Measurements from ENCODE around the gene FARS2. TPM values are rescaled to one million over a fixed set of nuclear protein-coding genes. Genes with fewer than 3 reads are reported as not detected.

The FARS2 gene
- total RNA-seq, 2 experiments from 2014 or later, result 15.7 to 18.5 TPM

DNA sequence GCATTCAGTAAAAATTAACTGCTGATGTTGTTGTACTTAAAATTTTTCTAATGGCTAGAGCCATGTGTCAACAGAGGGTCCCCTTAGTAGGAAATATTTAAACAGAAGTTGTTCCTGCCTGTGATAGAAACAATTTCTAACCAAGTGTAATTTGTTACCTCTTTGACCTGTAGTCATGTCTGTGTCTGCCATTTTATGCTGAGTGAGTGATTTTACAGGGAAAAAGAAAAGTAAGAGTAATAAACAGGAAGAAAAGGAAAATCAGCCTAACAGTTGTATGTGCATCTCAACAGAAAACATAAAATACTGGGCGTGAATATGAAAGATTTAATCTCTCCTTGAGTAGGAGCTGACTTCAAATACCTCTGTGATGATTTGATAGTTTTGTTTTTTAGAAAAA, 172.0 kb downstream of the FARS2 start:
- DNase-seq, result no peak
- no peaks in the 10 kb centered on the region for H3K4me1 Mint-ChIP-seq (ENCODE audit: low read depth)
- intact Hi-C loops (cut with micrococcal nuclease), result no loop called here
- H3K4me3 Mint-ChIP-seq, result no peak overlapping the region
- H3K27me3 Mint-ChIP-seq, result no peaks in the 10 kb centered on the region
- ChIA-PET CTCF (no interaction called here), POLR2A (no interaction called here)
- H3K27ac Mint-ChIP-seq, result no peak overlapping the region
- H3K36me3 Mint-ChIP-seq (ENCODE audit: low read depth), result peaks cover 45% of the 10 kb centered on the region
- H3K9me3 Mint-ChIP-seq, result peaks cover 14% of the 10 kb centered on the region
- ATAC-seq, result no peak
- TF ChIP-seq, protein P1, sequence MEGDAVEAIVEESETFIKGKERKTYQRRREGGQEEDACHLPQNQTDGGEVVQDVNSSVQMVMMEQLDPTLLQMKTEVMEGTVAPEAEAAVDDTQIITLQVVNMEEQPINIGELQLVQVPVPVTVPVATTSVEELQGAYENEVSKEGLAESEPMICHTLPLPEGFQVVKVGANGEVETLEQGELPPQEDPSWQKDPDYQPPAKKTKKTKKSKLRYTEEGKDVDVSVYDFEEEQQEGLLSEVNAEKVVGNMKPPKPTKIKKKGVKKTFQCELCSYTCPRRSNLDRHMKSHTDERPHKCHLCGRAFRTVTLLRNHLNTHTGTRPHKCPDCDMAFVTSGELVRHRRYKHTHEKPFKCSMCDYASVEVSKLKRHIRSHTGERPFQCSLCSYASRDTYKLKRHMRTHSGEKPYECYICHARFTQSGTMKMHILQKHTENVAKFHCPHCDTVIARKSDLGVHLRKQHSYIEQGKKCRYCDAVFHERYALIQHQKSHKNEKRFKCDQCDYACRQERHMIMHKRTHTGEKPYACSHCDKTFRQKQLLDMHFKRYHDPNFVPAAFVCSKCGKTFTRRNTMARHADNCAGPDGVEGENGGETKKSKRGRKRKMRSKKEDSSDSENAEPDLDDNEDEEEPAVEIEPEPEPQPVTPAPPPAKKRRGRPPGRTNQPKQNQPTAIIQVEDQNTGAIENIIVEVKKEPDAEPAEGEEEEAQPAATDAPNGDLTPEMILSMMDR (IDR thresholded peaks at IDR 0.05), result no peak

DNA sequence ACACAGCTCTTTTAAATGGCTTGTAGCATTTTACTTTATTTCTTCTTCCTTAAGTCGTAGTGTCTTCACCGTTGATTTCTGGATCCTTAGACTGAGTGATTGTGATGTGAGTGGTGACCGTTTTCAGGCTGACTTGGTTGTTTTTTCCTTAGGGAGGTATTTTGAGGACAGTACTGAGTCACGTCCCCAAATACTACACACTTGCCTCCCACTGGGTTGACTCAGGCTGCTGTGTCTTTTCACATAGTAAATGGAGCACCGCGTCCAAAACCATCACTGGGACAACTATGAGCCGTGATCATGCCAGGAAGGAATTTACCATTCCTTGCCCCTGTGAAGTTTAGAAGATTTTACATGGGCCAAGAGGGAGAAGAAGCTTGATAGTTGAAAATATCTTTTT, 174.1 kb downstream of the FARS2 start:
- ChIA-PET CTCF (no interaction called here), POLR2A (interaction anchor here (0.7 kb wide), 1 partner anchor 525 kb away, joined by 3 read pairs; no protein-coding TSS in a partner anchor)
- Mint-ChIP-seq H3K36me3 (ENCODE audit: low read depth) (peaks cover 45% of the 10 kb centered on the region), H3K4me3 (no peak overlapping the region), H3K27me3 (no peaks in the 10 kb centered on the region), H3K4me1 (ENCODE audit: low read depth) (peaks cover 7% of the 10 kb centered on the region), H3K27ac (no peak overlapping the region), H3K9me3 (peaks cover 14% of the 10 kb centered on the region)
- intact Hi-C loops (cut with micrococcal nuclease), result no loop called here
- TF ChIP-seq, protein P1 (IDR thresholded peaks at IDR 0.05), result no peak
- DNase-seq, result no peak
- no peak for ATAC-seq

DNA sequence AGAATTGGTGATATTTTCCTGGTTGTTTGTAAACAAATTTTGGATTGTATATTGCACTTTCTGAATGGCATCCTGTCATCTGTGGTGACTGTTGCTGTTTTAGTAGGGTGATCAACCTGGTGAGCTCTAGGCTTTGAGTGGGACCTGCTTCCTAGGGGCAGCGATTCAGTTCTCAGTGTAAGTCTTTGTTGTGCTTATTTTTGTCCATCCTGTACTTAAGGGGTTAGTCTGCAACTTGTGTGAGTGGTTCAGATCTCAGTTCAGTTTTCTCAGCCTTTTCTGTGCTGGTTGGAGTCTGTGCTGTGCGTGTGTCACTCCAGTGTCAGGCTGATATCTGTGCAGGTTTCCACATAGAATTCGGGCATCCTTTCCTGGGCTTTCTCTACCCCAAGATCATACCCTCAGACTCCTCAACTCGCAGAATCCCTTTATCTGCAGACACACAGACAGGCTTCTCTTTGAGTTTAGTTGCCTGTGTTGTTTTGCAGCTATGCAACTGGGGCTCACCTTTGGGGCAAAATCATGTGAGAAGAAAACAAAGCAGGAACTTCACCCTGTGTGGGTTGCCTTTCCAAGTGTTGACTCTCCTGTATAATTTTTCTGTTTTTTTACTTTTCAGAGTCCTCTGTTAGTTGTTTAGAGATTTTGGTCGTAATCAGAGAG, 177.7 kb downstream of the FARS2 start:
- no peaks in the 10 kb centered on the region for H3K27me3 Mint-ChIP-seq
- H3K9me3 Mint-ChIP-seq, result peaks cover 14% of the 10 kb centered on the region
- H3K36me3 Mint-ChIP-seq (ENCODE audit: low read depth), result peaks cover 28% of the 10 kb centered on the region
- TF ChIP-seq, protein P1 (IDR thresholded peaks at IDR 0.05), result no peak
- CTCF ChIA-PET, result no interaction called here
- intact Hi-C loops (cut with micrococcal nuclease), result no loop called here
- DNase-seq (no peak), ATAC-seq (no peak)
- H3K4me3 Mint-ChIP-seq, result no peak overlapping the region
- H3K27ac Mint-ChIP-seq, result no peak overlapping the region
- POLR2A ChIA-PET, result no interaction called here
- H3K4me1 Mint-ChIP-seq (ENCODE audit: low read depth), result peaks cover 10% of the 10 kb centered on the region

DNA sequence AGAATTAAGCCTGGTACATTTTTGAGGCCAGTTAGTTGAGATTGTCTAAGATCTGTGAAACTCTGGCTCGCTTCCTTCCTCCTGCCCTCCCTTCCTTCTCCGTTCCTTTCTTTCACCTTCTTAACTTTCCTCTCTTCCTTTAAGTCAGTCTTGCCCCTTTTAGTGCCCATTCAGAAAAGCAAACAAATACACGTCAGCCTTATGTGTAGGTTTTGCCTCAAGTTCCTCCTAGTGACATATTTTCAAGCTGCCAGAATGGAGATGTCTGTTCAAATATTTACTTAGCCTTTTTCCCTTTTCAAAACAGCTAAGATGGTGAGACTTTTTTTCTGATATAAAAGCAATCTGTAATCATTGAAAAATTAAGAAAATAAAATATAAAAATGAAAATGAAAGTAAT, 178.4 kb downstream of the FARS2 start:
- ChIA-PET POLR2A (no interaction called here), CTCF (no interaction called here)
- Mint-ChIP-seq H3K4me1 (ENCODE audit: low read depth) (peaks cover 10% of the 10 kb centered on the region), H3K36me3 (ENCODE audit: low read depth) (peaks cover 24% of the 10 kb centered on the region), H3K27ac (no peak overlapping the region), H3K4me3 (no peak overlapping the region), H3K9me3 (peaks cover 14% of the 10 kb centered on the region), H3K27me3 (no peaks in the 10 kb centered on the region)
- DNase-seq, result no peak
- TF ChIP-seq, protein P1 (IDR thresholded peaks at IDR 0.05), result no peak
- intact Hi-C loops (cut with micrococcal nuclease), result no loop called here
- no peak for ATAC-seq

DNA sequence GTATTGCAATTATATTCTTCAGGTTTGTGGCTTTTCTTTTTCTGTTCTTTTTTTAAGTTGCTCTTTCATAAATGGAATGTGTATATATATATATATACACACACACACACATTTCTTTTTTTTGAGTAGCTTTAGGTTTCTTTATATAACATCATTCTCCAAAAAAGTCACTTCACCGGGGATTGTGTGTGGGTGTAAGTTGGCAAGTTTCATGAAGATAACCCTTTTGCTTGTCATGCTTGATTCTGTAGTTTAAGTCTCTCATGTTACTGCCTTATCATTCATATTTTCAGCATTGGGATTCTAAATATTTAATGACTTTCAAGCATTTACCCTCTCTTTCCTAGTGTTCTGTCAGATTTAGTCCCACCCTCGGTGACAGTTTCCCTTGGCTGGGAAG, 181.0 kb downstream of the FARS2 start:
- DNase-seq (no peak), ATAC-seq (no peak)
- TF ChIP-seq, protein P1 (IDR thresholded peaks at IDR 0.05), result no peak
- Mint-ChIP-seq H3K4me3 (no peak overlapping the region), H3K4me1 (ENCODE audit: low read depth) (peaks cover 10% of the 10 kb centered on the region), H3K27me3 (no peaks in the 10 kb centered on the region), H3K36me3 (ENCODE audit: low read depth) (peaks cover 6% of the 10 kb centered on the region), H3K9me3 (peaks cover 3% of the 10 kb centered on the region), H3K27ac (no peak overlapping the region)
- ChIA-PET CTCF (interaction anchor here (2.0 kb wide), 1 partner anchor 29 kb away, joined by 5 read pairs; no protein-coding TSS in a partner anchor), POLR2A (interaction anchor here (1.1 kb wide), 1 partner anchor 222 kb away, joined by 3 read pairs; no protein-coding TSS in a partner anchor)
- intact Hi-C loops (cut with micrococcal nuclease), result no loop called here

Measured in activated CD8-positive, alpha-beta T cell treated with anti-CD3 and anti-CD28 coated beads for 36 hours (primary cell).